Panc1 (cell line): Measurements from ENCODE around the gene EEF2K.
A peak's percentile ranks its signal among the peaks of the same experiment; 100 is the strongest.

Experiments
- POLR2AphosphoS5 ChIP-seq: IDR thresholded peaks from 2 replicates; pipeline ENCODE4 v1.6.1; 2012; ENCODE audit warnings: mild to moderate bottlenecking, low read depth, low read length, moderate library complexity
- SIN3A ChIP-seq: IDR thresholded peaks from 2 replicates; pipeline ENCODE4 v1.6.1; 2012; ENCODE audit warnings: low read depth, mild to moderate bottlenecking, low read length, moderate library complexity, borderline replicate concordance; ENCODE audit not compliant: insufficient read depth
- TF ChIP-seq, protein P1 (sequence below): fragments of 450-650 bp; IDR thresholded peaks from 2 replicates; pipeline ENCODE4 v1.5.1; 2017; ENCODE audit warnings: mild to moderate bottlenecking
- TF ChIP-seq, protein P2 (sequence below), 2 experiments: IDR thresholded peaks; 2 replicates each; pipeline ENCODE4 v1.6.1; 2011 to 2012; ENCODE audit warnings: low read depth in 2 of 2, control low read depth in 1 of 2, low read length in 1 of 2, mild to moderate bottlenecking in 1 of 2, moderate library complexity in 1 of 2; ENCODE audit not compliant: insufficient read depth in 1 of 2

DNA sequence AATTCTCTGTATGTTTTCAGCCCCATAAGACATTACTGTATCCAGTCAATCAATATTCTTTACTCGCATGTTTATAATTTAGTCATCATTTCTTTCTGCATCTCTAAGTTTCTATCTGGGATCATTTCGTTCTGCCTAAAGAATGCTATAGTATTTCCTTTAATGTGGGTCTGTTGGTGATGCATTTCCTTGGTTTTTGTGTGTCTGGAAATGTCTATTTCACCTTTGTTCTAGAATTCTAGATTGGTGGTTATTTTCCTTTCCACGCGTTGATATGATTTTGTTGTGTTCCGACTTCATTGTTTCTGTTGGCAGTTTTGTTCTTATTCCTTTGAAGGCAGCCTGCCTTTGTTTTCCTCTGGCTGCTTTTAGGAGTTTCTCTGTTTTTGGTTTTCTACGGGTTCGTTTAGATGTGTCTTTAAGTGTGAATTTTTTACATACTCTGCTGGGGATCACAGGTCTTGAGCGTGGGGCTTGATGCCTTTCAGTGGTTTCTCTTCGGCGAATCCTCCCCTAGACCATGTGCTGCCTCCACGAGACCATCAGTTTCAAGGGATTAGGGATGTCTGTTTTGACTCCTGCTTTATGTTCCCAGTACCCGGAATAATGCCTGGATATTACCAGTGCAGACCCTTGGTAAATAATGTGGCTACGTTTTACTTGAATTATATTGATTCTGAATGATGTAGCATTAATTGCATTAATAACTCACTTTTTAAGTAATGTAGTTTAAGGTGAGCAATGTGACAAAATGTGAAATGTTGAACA lies 114.7 kb downstream of the EEF2K start:
- TF ChIP-seq, protein P1, sequence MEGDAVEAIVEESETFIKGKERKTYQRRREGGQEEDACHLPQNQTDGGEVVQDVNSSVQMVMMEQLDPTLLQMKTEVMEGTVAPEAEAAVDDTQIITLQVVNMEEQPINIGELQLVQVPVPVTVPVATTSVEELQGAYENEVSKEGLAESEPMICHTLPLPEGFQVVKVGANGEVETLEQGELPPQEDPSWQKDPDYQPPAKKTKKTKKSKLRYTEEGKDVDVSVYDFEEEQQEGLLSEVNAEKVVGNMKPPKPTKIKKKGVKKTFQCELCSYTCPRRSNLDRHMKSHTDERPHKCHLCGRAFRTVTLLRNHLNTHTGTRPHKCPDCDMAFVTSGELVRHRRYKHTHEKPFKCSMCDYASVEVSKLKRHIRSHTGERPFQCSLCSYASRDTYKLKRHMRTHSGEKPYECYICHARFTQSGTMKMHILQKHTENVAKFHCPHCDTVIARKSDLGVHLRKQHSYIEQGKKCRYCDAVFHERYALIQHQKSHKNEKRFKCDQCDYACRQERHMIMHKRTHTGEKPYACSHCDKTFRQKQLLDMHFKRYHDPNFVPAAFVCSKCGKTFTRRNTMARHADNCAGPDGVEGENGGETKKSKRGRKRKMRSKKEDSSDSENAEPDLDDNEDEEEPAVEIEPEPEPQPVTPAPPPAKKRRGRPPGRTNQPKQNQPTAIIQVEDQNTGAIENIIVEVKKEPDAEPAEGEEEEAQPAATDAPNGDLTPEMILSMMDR, result 0 out of 2 replicates have a peak, but pooled peaks have one; percentile 53
- TF ChIP-seq, protein P2, sequence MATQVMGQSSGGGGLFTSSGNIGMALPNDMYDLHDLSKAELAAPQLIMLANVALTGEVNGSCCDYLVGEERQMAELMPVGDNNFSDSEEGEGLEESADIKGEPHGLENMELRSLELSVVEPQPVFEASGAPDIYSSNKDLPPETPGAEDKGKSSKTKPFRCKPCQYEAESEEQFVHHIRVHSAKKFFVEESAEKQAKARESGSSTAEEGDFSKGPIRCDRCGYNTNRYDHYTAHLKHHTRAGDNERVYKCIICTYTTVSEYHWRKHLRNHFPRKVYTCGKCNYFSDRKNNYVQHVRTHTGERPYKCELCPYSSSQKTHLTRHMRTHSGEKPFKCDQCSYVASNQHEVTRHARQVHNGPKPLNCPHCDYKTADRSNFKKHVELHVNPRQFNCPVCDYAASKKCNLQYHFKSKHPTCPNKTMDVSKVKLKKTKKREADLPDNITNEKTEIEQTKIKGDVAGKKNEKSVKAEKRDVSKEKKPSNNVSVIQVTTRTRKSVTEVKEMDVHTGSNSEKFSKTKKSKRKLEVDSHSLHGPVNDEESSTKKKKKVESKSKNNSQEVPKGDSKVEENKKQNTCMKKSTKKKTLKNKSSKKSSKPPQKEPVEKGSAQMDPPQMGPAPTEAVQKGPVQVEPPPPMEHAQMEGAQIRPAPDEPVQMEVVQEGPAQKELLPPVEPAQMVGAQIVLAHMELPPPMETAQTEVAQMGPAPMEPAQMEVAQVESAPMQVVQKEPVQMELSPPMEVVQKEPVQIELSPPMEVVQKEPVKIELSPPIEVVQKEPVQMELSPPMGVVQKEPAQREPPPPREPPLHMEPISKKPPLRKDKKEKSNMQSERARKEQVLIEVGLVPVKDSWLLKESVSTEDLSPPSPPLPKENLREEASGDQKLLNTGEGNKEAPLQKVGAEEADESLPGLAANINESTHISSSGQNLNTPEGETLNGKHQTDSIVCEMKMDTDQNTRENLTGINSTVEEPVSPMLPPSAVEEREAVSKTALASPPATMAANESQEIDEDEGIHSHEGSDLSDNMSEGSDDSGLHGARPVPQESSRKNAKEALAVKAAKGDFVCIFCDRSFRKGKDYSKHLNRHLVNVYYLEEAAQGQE (IDR thresholded peaks at IDR 0.05; ENCODE audit: insufficient read depth in 1 of 2, low read depth in 2 of 2, low read length in 1 of 2), result no peak
- TF ChIP-seq POLR2AphosphoS5, result no peak
- TF ChIP-seq SIN3A, result no peak
